Activated CD4-positive, alpha-beta T cell treated with anti-CD3 and anti-CD28 coated beads, Interleukin-2, Interleukin-4, amounts not matched to agents 100 ng/mL and 50 ng/mL, durations not matched to agents 16 hours and 8 hours (primary cell): Measurements from ENCODE around the gene RASEF.
"Not testable (repeated sequence)": the region's sequence is repeated elsewhere in the genome, so short reads cannot be mapped to it uniquely, and the experiment has no call there.

Experiments used
- DNase-seq: peaks from one replicate; pipeline ENCODE4 v3.0.0-alpha.2; 2020; ENCODE audit warnings: low spot score

RASEF gene

GRCh38 chr9:83062651-83063527 lies at the start of gene RASEF:
Gene RASEF, minus strand, starts transcription at chr9:83063142. Its CDS starts 275 bp downstream, at chr9:83062867.
- no peak for DNase-seq

GRCh38 chr9:83111169-83111568 lies 48.2 kb upstream of the RASEF start:
- DNase-seq: no peak

GRCh38 chr9:83109296-83109695 lies 46.4 kb upstream of the RASEF start:
- no peak for DNase-seq

- no peak for DNase-seq
Measured at GRCh38 chr9:83108208-83108607, 45.3 kb upstream of the RASEF start.

GRCh38 chr9:83106772-83107171 lies 43.8 kb upstream of the RASEF start:
- no peak for DNase-seq

GRCh38 chr9:83106263-83106662 lies 43.3 kb upstream of the RASEF start:
- DNase-seq: no peak

GRCh38 chr9:83097633-83098032 lies 34.7 kb upstream of the RASEF start:
- no peak for DNase-seq

- not testable (repeated sequence) for DNase-seq
Measured at GRCh38 chr9:83093311-83093710, 30.4 kb upstream of the RASEF start.

- DNase-seq: no peak
Measured at GRCh38 chr9:83081846-83082245, 18.9 kb upstream of the RASEF start.

- DNase-seq: no peak
Measured at GRCh38 chr9:83081010-83081409, 18.1 kb upstream of the RASEF start.

GRCh38 chr9:83075932-83076331 lies 13.0 kb upstream of the RASEF start:
- DNase-seq: not testable (repeated sequence)

GRCh38 chr9:83072498-83072897 lies 9.6 kb upstream of the RASEF start:
- not testable (repeated sequence) for DNase-seq

- no peak for DNase-seq
Measured at GRCh38 chr9:83071626-83072025, 8.7 kb upstream of the RASEF start.

GRCh38 chr9:83070261-83070660 lies 7.3 kb upstream of the RASEF start:
- DNase-seq: no peak

GRCh38 chr9:83069651-83070050 lies 6.7 kb upstream of the RASEF start:
- no peak for DNase-seq

- DNase-seq: no peak
Measured at GRCh38 chr9:83068414-83068813, 5.5 kb upstream of the RASEF start.

GRCh38 chr9:83067579-83067978 lies 4.6 kb upstream of the RASEF start:
- no peak for DNase-seq

- DNase-seq: no peak
Measured at GRCh38 chr9:83066771-83067170, 3.8 kb upstream of the RASEF start.

GRCh38 chr9:83065233-83065632 lies 2.3 kb upstream of the RASEF start:
- no peak for DNase-seq

- DNase-seq: no peak
Measured at GRCh38 chr9:83061990-83062650, 822 bp downstream of the RASEF start.

- no peak for DNase-seq
Measured at GRCh38 chr9:83061036-83061435, 1.9 kb downstream of the RASEF start.

GRCh38 chr9:83060556-83060955 lies 2.4 kb downstream of the RASEF start:
- no peak for DNase-seq

GRCh38 chr9:83059417-83059816 lies 3.5 kb downstream of the RASEF start:
- DNase-seq: no peak
